Pancreas (tissue), 10 donors: ENCODE data around the gene NPDC1. TPM values are rescaled to one million over a fixed set of nuclear protein-coding genes. Genes with fewer than 3 reads are reported as not detected.
A peak's percentile ranks its signal among the peaks of the same experiment; 100 is the strongest.
"Not testable (repeated sequence)": the region's sequence is repeated elsewhere in the genome, so short reads cannot be mapped to it uniquely, and the experiment has no call there.

Experiments
- ATAC-seq, 4 donors: fragments of 200-7000 bp; cut with Tn5 transposase; one replicate each; pipeline versions ENCODE4 v1.8.0 to v1.9.1; 2020; ENCODE audit warnings: mild to moderate bottlenecking in 4 of 4, moderate library complexity in 4 of 4
- DNase-seq, 6 donors: peaks; one replicate each; pipeline ENCODE4 v3.0.0-alpha.2; 2020
- FAIRE-seq: peaks from 2 replicates; lab custom pipeline; 2012; peaks lifted over from hg19 to GRCh38; lab: Jason Lieb, UNC
- H3K27ac ChIP-seq, 4 donors: fragments of 200-600 bp; sonication (generic); 1 replicate in 3 of 4; 2 replicates in 1 of 4; pipeline versions ENCODE4 v1.5.0 to v1.8.0; 2020
- H3K27me3 ChIP-seq, 4 donors: fragments of 200-600 bp; one replicate each; pipeline ENCODE4 v1.8.0; 2021
- H3K36me3 ChIP-seq, 3 donors: fragments of 200-600 bp; sonication (generic) in 1 of 3; one replicate each; pipeline versions ENCODE4 v1.5.0 to v1.8.0; 2020 to 2021
- H3K4me1 ChIP-seq, 3 donors: fragments of 200-600 bp; one replicate each; pipeline ENCODE4 v1.8.0; 2021
- H3K4me3 ChIP-seq, 4 donors: fragments of 200-600 bp; sonication (generic) in 2 of 4; one replicate each; pipeline versions ENCODE4 v1.5.0 to v1.8.0; 2020 to 2021
- H3K9me3 ChIP-seq, 4 donors: fragments of 200-600 bp; one replicate each; pipeline ENCODE4 v1.8.0; 2021
- CTCF ChIP-seq, 4 donors: fragments of 200-600 bp; sonication (generic) in 3 of 4; IDR thresholded peaks; one replicate each; pipeline versions ENCODE4 v1.5.0 to v1.8.0; 2021; ENCODE audit warnings: antibody characterized with exemption in 4 of 4
- WGBS, 2 donors: extraction: QIAGEN DNeasy Blood & Tissue Kit; methylation state at CpG; one replicate each; pipeline ENCODE4 v1.1.7; 2013; 5-methylcytosine and 5-hydroxymethylcytosine counted together
- intact Hi-C, 3 donors: fragments of 100-400 bp; cut with DNase I; formaldehyde crosslinking; loops; one replicate each; pipeline versions ENCODE4 v1.11.1 to v1.14.2; 2022
- polyA plus RNA-seq, 2 donors: library from polyadenylated mRNA; stranded (reverse); fragments of 200-250 nt; gene quantifications; one replicate each; pipeline ENCODE4 v1.2.3, GENCODE V29; 2013
- total RNA-seq, 6 donors: library from RNA; stranded (reverse); fragmentation: NEBNext Ultra II Directional in 4 of 6; extraction: Animal tissue kit (Norgen Biotek cat#: 25700) in 4 of 6; gene quantifications; one replicate each; pipeline versions ENCODE4 v1.2.1 to v1.2.4, GENCODE V29; 2021 to 2023
- donor health status: healthy with polysubstance abuse.
- donor health status: DM: no; HTN: no; CAD: no; lungs with moderate emphysema.
- donor health status: DM: no; HTN: no; CAD: no.
- donor health status: control.
- donor health status: control.
- donor health status: Bipolar disorder and iron deficiency.
- donor health status: DM: yes; HTN: yes; CAD: no.
- donor health status: DM: no; HTN: no; CAD: no.
- donor health status: DM: no; HTN: no; CAD: no.
- donor health status: DM: yes; HTN: yes; CAD: no.

NPDC1 gene
- total and polyA plus RNA-seq, 8 donors = 31.5 to 328 (median 47.5) TPM

GRCh38 chr9:137064027-137064879 is 18.3 kb upstream of the NPDC1 start:
- H3K4me3 ChIP-seq = no peak overlapping the region
- peak in 5 of 6 donors; percentile 51 to 95 (median 81) for DNase-seq

GRCh38 chr9:137063311-137064026 is 17.5 kb upstream of the NPDC1 start:
- no peaks in the 10 kb centered on the region for H3K9me3 ChIP-seq

More at GRCh38 chr9:137064027-137064879, 18.3 kb upstream of the NPDC1 start:
- FAIRE-seq (no peak), ATAC-seq (peak; percentile 64 to 85 (median 81))
- Histone ChIP-seq H3K27me3 (no peaks in the 10 kb centered on the region), H3K27ac (no peak overlapping the region), H3K9me3 (no peaks in the 10 kb centered on the region), H3K4me1 (no peaks in the 10 kb centered on the region), H3K36me3 (no peaks in the 10 kb centered on the region)
- intact Hi-C loops = loop anchor here in 1 of 3 donors (2.0 kb wide), 1 partner anchor 15 kb away; no protein-coding TSS in a partner anchor
- WGBS, 2 donors = 39 to 40% methylated on average over 50 to 55 of the region's 55 CpGs
- TF ChIP-seq CTCF (IDR thresholded peaks at IDR 0.05) = peak; percentile 89 to 97 (median 92)

GRCh38 chr9:137062798-137063197 is 16.8 kb upstream of the NPDC1 start:
- DNase-seq, H3K4me1 ChIP-seq, H3K4me3 ChIP-seq, H3K27ac ChIP-seq, ATAC-seq, H3K36me3 ChIP-seq, H3K9me3 ChIP-seq, H3K27me3 ChIP-seq, intact Hi-C loops, FAIRE-seq: not testable (repeated sequence)
- 86 to 100% methylated on average over 4 to 9 of the region's 9 CpGs for WGBS, 2 donors

More at GRCh38 chr9:137063311-137064026, 17.5 kb upstream of the NPDC1 start:
- Histone ChIP-seq H3K27me3 (no peaks in the 10 kb centered on the region), H3K36me3 (no peaks in the 10 kb centered on the region), H3K4me1 (no peaks in the 10 kb centered on the region), H3K4me3 (no peak overlapping the region), H3K27ac (no peak overlapping the region)
- 72 to 73% methylated on average over 17 to 26 of the region's 26 CpGs for WGBS, 2 donors
- no peak for TF ChIP-seq CTCF (IDR thresholded peaks at IDR 0.05)
- FAIRE-seq = no peak
- DNase-seq = peak in 2 of 6 donors; percentile 27 to 71
- intact Hi-C loops = loop anchor here in 1 of 3 donors (2.0 kb wide), 1 partner anchor 15 kb away; no protein-coding TSS in a partner anchor
- no peak for ATAC-seq

GRCh38 chr9:137062384-137062783 is 16.4 kb upstream of the NPDC1 start:
- FAIRE-seq (no peak), ATAC-seq (no peak), DNase-seq (no peak)
- Histone ChIP-seq H3K9me3 (no peaks in the 10 kb centered on the region), H3K27ac (no peak overlapping the region), H3K4me1 (no peaks in the 10 kb centered on the region), H3K4me3 (no peak overlapping the region), H3K27me3 (no peaks in the 10 kb centered on the region), H3K36me3 (no peaks in the 10 kb centered on the region)
- 90% methylated on average over 15 of the region's 15 CpGs for WGBS, 2 donors
- TF ChIP-seq CTCF (IDR thresholded peaks at IDR 0.05) = no peak
- intact Hi-C loops = no loop called here

GRCh38 chr9:137058521-137059234 is 12.7 kb upstream of the NPDC1 start:
- Histone ChIP-seq H3K27me3 (no peaks in the 10 kb centered on the region), H3K4me3 (no peak overlapping the region), H3K9me3 (no peaks in the 10 kb centered on the region), H3K36me3 (no peaks in the 10 kb centered on the region), H3K4me1 (peaks cover 19 to 20% (median 19%) of the 10 kb centered on the region in 3 donors), H3K27ac (no peak overlapping the region)
- DNase-seq = no peak
- ATAC-seq = no peak
- 88 to 91% methylated on average over 9 of the region's 9 CpGs for WGBS, 2 donors
- FAIRE-seq = no peak
- no peak for TF ChIP-seq CTCF (IDR thresholded peaks at IDR 0.05)
- intact Hi-C loops = no loop called here
